ENCODE measurements around the gene SPON1. TPM values are rescaled to one million over a fixed set of nuclear protein-coding genes. Genes with fewer than 3 reads are reported as not detected.
"Not testable (repeated sequence)": the region's sequence is repeated elsewhere in the genome, so short reads cannot be mapped to it uniquely, and the experiment has no call there.

Gene SPON1
- 1 to 10 TPM in 1 of 6 donors, under 1 TPM in 4, not detected in 1; 0.49 to 1.1 (median 0.85) TPM for polyA plus RNA-seq (ENCODE audit: low read depth in 6 of 6)

DNA sequence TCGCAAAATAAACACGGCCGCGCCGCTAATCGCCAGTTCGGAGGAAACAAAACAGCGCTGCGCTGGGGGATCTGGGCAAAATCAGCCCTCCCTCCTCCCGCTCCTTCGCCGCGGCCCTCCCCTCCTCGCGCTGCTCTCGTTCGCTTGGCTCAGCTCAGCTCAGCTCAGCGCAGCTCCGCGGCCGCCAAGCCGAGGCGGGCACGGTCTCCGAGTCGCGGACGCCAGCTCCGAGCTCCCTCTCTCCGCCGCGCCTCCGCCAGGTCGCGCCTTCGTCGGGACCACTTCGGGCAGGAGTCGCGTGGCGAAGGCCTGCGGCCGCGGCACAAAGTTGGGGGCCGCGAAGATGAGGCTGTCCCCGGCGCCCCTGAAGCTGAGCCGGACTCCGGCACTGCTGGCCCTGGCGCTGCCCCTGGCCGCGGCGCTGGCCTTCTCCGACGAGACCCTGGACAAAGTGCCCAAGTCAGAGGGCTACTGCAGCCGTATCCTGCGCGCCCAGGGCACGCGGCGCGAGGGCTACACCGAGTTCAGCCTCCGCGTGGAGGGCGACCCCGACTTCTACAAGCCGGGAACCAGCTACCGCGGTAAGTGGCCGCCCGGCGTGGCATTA lies at the start of gene SPON1:
Gene SPON1, plus strand, starts transcription at position 162 of the 607 bp plus-strand sequence. Its CDS starts 182 bp downstream, at position 344.
- peak within 1 kb of the TSS; percentile 48 to 89 (median 80) for H3K4me3 Mint-ChIP-seq
- peak; percentile 70 to 75 for ATAC-seq (ENCODE audit: low read depth in 2 of 2)
- peaks cover 0 to 3% of the 10 kb centered on the region in 2 donors for H3K36me3 Mint-ChIP-seq

DNA sequence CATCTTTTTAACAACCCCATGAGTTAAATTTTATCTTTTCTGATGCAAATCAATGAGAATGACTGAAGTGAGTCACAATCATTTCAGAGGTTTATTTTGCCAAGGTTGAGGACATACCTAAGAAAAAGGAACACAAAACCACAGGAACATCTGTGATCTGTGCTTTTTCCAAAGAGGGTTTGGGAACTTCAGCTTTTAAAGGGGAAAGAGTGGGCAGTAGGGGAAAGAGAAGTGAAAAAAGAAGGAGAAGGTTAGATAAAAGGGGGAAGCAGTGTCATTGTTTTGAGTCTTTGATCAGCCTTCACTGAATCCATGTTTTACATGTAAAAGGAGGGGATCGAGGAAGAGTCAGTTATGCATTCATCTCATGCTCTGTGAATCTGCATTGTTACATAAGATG lies 45.3 kb upstream of the SPON1 start:
- Mint-ChIP-seq H3K27ac (no peak overlapping the region), H3K27me3 (peaks cover 0 to 26% (median 9%) of the 10 kb centered on the region in 3 donors), H3K9me3 (peaks cover 0 to 6% (median 0%) of the 10 kb centered on the region in 7 donors), H3K36me3 (peaks cover 0 to 10% of the 10 kb centered on the region in 2 donors), H3K4me1 (peaks cover 5 to 11% (median 5%) of the 10 kb centered on the region in 3 donors), H3K4me3 (no peak overlapping the region)
- no peak for ATAC-seq (ENCODE audit: low read depth in 2 of 2)
- DNase-seq = no peak

More for the DNA sequence above, at the start of gene SPON1:
- H3K27me3 Mint-ChIP-seq = peaks cover 55 to 76% (median 70%) of the 10 kb centered on the region in 3 donors
- H3K9me3 Mint-ChIP-seq = no peaks in the 10 kb centered on the region
- peaks cover 7 to 15% (median 12%) of the 10 kb centered on the region in 3 donors for H3K4me1 Mint-ChIP-seq
- DNase-seq = peak; percentile 11
- peak within 1 kb of the TSS in 1 of 6 donors; percentile 30 for H3K27ac Mint-ChIP-seq

DNA sequence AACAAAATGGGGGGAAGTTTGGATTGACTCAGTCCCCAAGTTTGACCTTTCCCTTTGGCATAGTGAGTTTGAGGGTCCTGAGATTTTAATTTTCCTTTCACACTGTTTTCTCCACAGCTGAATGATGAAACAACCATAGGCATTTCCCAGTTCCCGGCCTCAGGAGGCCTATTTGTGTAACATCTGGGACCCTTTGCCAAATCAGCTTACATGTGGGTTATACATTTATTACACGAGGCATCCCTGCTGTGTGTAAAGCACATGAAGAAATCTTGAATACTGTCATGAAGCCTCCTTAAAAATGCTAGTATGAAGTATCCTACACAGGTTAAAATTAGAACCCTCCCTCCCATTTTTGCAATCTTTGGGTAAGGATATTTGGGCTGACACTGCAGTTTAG lies 44.6 kb upstream of the SPON1 start:
- Mint-ChIP-seq H3K36me3 (peaks cover 0 to 10% of the 10 kb centered on the region in 2 donors), H3K27me3 (peaks cover 0 to 26% (median 9%) of the 10 kb centered on the region in 3 donors), H3K4me3 (no peak overlapping the region), H3K4me1 (peaks cover 11 to 18% (median 11%) of the 10 kb centered on the region in 3 donors), H3K27ac (no peak overlapping the region), H3K9me3 (peaks cover 0 to 6% (median 0%) of the 10 kb centered on the region in 7 donors)
- ATAC-seq (ENCODE audit: low read depth in 2 of 2) = no peak
- no peak for DNase-seq

DNA sequence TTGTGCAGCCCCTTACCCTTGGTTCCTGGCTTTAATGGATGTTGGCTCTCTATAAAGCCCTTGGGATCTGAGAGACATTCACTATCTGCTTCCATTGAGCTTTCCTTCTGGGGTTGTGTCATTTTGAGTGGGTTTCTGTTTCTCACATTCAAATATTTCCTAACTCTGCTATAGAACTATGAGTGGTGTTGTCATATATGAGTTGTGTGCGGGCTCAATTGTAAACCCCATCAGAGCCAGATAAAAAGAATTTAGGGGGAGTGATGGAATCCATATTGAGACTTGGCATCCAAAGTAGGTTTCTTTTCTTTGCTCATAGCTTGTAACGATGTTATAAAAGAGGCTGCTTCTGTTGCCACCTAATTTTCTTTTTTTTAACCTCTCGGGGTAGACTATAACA lies 41.8 kb upstream of the SPON1 start:
- Mint-ChIP-seq H3K36me3 (peaks cover 0 to 10% of the 10 kb centered on the region in 2 donors), H3K27ac (peak overlapping the region in 1 of 6 donors; percentile 6), H3K4me3 (no peak overlapping the region), H3K4me1 (peaks cover 31 to 44% (median 40%) of the 10 kb centered on the region in 3 donors), H3K9me3 (peaks cover 0 to 6% (median 0%) of the 10 kb centered on the region in 7 donors), H3K27me3 (peaks cover 0 to 26% (median 9%) of the 10 kb centered on the region in 3 donors)
- DNase-seq (no peak), ATAC-seq (ENCODE audit: low read depth in 2 of 2) (no peak)

DNA sequence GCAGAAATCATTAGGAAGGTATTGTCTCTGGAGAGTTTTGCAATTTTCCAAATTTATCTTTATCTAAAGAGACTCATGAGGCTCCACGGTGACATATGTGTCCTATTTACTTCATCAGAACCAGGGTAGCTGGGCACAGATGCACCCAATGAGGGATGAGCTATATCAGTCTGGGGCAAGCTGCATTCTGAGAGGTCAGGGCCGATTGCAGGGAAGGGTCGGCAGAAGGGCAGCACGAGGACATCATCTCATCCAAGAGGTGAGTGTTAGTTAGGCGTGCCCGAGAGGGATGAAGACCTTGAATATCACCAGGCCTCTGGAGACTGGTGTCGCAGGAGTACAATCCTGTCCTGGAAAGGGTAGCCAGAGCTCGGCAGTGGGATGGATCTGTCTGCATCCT lies 41.0 kb upstream of the SPON1 start:
- Mint-ChIP-seq H3K9me3 (peaks cover 0 to 2% (median 0%) of the 10 kb centered on the region in 7 donors), H3K4me1 (peaks cover 32 to 47% (median 42%) of the 10 kb centered on the region in 3 donors), H3K27ac (peak overlapping the region in 1 of 6 donors; percentile 54), H3K4me3 (no peak overlapping the region), H3K36me3 (peaks cover 0 to 5% of the 10 kb centered on the region in 2 donors), H3K27me3 (peaks cover 0 to 20% (median 5%) of the 10 kb centered on the region in 3 donors)
- ATAC-seq (ENCODE audit: low read depth in 2 of 2) (no peak), DNase-seq (no peak)

DNA sequence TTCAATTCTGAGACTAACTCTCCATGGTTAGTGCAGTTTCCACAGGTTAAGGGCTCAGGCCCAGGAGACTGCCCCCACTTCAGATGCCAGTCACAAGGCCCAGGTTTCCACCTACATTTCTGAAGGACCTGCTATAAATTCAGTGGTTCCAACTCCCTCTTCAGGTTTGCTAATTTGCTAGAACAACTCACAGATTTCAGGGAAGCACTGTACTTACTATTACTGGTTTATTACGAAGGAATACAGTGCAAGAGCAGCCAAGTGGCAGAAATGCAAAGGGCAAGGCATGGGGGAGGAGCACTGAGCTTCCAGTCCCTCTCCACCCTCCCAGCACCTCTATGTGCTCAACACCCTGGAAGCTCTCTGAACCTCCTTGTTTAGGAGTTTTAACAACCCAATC lies 39.3 kb upstream of the SPON1 start:
- Mint-ChIP-seq H3K36me3 (no peaks in the 10 kb centered on the region), H3K4me3 (peak overlapping the region in 5 of 8 donors; percentile 17 to 93 (median 80)), H3K27ac (peak overlapping the region in 2 of 6 donors; percentile 32 to 73), H3K9me3 (no peaks in the 10 kb centered on the region), H3K27me3 (peaks cover 0 to 9% (median 4%) of the 10 kb centered on the region in 3 donors), H3K4me1 (peaks cover 27 to 38% (median 38%) of the 10 kb centered on the region in 3 donors)
- ATAC-seq (ENCODE audit: low read depth in 2 of 2) = no peak
- DNase-seq = no peak

DNA sequence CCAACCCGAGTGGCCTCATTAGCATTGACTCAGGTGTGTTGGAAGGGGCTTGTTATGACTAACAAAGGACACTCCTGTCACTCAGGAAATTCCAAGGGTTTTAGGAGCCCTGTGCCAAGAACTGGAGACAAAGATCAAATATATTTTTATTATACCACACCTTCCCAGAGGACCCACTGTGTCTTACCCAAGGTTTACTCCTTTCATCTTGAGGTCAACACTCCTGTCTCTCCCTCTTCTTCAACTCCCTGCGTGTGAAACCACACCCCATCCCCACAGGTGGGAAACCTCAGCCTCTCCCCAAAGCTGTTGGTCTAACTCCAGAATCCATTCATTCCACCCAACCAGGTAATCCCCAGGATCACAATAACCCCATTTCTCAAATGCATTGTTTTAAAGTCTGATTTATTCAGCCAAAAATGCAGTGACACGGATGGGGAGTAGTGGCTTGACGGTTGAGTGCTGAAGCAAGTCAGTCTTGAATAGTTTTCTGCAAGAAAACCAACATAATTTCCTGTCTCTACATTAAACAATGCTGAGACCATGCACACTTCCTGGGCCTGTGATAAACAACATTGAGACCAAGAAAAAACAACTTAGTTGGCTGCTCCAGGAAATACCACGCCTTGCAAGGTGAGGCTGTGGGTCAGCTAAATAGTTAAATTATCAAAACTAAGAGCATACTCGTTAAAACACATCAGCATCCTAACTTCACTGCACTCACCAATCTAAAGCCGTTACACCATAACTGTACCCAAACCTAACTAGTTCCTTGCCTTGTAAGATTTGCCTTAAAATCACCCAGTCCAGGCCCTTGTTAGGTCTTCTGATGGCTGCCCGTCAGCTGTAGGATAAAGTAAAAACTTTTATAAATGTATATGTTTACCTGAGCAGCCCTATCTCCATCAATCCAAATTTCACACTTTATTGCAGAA lies 38.5 kb upstream of the SPON1 start:
- DNase-seq (peak; percentile 12), ATAC-seq (ENCODE audit: low read depth in 2 of 2) (peak; percentile 95 to 96)
- Mint-ChIP-seq H3K27ac (peak overlapping the region; percentile 67 to 94 (median 74)), H3K4me3 (peak overlapping the region; percentile 41 to 93 (median 81)), H3K36me3 (no peaks in the 10 kb centered on the region), H3K4me1 (peaks cover 31 to 44% (median 42%) of the 10 kb centered on the region in 3 donors), H3K27me3 (peaks cover 0 to 5% (median 3%) of the 10 kb centered on the region in 3 donors), H3K9me3 (no peaks in the 10 kb centered on the region)

DNA sequence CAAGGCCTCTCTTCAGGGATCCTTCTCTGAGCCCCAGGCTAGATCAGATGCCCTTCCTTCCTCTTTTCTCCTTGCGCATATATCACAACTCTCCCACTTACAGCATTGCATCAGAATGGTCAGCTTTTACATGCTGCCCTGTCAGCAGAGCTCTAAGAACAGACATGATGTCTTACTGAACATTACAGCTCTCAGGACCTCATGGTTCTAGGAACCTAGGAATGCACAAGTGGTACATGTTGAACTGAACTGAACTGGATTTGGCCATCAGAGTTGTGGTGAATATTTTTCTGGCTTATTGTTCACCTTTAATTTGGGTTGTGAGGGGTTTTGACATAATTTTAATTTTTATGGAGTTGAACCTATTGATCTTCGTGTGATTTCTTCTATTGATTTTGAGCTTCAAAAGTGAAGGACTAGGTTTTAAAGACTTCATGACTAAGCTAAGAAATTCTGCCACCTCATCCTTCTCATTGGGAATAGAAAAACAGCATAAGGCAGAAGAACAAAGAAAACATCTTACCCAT lies 37.7 kb upstream of the SPON1 start:
- H3K27ac Mint-ChIP-seq = peak overlapping the region in 5 of 6 donors; percentile 8 to 72 (median 64)
- peaks cover 31 to 50% (median 46%) of the 10 kb centered on the region in 3 donors for H3K4me1 Mint-ChIP-seq
- H3K4me3 Mint-ChIP-seq = peak overlapping the region; percentile 27 to 93 (median 78)

DNA sequence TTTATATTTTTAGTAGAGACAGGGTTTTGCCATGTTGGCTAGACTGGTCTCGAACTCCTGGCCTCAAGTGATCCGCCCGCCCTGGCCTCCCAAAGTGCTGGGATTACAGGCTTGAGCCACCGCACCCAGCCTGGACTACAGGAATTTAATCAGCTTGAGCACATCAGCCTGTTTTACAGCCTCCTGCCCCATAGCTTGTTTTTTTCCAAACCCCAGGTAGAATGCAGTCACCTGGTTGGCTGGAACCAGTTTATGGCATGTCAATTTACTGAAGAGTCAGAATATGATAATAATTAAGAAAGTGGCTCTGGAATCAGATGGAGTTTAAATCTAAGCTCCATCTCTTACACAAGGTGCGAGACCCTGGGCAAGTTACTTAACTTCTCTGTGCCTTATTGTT lies 36.2 kb upstream of the SPON1 start:
- H3K4me1 Mint-ChIP-seq = peaks cover 31 to 53% (median 46%) of the 10 kb centered on the region in 3 donors
- not testable (repeated sequence) for DNase-seq; H3K4me3 Mint-ChIP-seq; H3K36me3 Mint-ChIP-seq; H3K27ac Mint-ChIP-seq; ATAC-seq (ENCODE audit: low read depth in 2 of 2); H3K9me3 Mint-ChIP-seq; H3K27me3 Mint-ChIP-seq

More for the DNA sequence above, 37.7 kb upstream of the SPON1 start:
- H3K9me3 Mint-ChIP-seq = no peaks in the 10 kb centered on the region
- H3K27me3 Mint-ChIP-seq = no peaks in the 10 kb centered on the region
- ATAC-seq (ENCODE audit: low read depth in 2 of 2) = peak; percentile 32 to 37
- no peak for DNase-seq
- H3K36me3 Mint-ChIP-seq = no peaks in the 10 kb centered on the region

DNA sequence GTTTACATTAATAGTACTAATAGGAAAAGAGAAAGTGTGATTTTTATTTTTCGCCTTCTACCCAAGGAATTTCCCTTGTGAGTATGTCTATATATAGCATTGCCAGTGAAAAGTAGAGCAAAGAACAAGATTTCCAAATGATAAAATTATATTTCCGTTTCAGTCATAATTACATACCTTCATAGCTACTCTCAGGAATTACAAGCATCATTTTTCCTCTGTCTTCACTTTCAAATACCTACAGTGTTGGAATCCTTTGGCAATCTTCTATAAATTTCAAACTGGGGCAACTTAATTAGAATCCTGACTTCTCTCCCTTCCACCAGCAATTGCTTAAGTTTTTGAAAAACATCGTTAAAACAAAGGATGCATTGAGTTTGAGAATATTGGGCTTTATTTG lies 35.5 kb upstream of the SPON1 start:
- no peak overlapping the region for H3K27ac Mint-ChIP-seq

DNA sequence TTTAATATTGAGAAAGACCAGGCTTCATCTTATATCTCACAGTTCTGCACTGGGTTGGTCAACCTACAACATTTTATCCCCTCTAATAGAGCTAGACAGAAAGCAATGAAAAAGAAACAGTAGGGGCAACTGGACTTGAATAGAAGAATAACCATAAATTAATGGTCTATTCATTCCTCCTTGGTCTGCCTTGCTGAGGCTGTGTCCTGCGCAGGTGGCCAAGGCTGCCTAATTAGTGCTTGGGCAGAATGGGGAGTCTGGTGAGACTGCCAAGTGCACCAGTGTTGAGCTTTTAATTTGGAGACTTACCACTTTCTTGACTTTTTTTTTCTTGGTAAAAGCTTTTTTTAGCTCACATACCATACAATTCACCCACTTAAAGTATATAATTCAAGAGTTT lies 35.0 kb upstream of the SPON1 start:
- Mint-ChIP-seq H3K4me1 (peaks cover 30 to 53% (median 43%) of the 10 kb centered on the region in 3 donors), H3K36me3 (no peaks in the 10 kb centered on the region), H3K9me3 (no peaks in the 10 kb centered on the region), H3K27ac (no peak overlapping the region), H3K4me3 (no peak overlapping the region), H3K27me3 (no peaks in the 10 kb centered on the region)
- ATAC-seq (ENCODE audit: low read depth in 2 of 2) (no peak), DNase-seq (no peak)

More for the DNA sequence above, 35.5 kb upstream of the SPON1 start:
- H3K27me3 Mint-ChIP-seq = no peaks in the 10 kb centered on the region
- no peak overlapping the region for H3K4me3 Mint-ChIP-seq
- DNase-seq (no peak), ATAC-seq (ENCODE audit: low read depth in 2 of 2) (no peak)
- peaks cover 31 to 55% (median 46%) of the 10 kb centered on the region in 3 donors for H3K4me1 Mint-ChIP-seq
- no peaks in the 10 kb centered on the region for H3K9me3 Mint-ChIP-seq
- H3K36me3 Mint-ChIP-seq = no peaks in the 10 kb centered on the region

DNA sequence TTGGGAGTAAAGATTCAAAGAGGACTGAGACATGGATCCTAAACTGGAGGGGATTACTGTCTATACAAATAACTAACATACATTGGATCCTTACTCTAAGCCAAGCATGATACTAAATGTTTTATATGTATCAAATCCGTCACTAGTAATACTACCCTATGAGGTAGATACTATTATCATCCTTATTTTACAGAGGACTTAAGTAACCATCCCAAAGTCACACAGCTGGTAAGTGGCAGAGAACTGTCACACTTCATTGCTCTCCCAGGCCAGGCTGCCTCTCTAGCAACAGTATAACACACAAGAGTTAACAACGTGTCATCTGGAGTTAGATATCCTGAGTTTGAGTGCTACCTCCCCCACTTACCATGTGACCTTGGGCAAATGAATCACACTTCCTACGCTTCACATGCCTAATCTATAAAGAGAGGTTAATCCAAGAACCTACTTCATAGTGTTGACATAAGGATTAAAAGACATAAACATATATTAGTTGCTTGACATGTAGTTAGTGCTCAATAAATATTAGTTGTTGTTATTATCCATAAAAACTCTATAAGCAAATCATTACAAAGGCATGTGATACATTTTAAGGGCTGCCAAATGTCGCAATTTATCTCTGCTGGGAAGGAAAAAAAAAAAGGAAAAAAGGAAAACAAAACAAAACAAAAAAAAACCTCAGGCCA lies 33.8 kb upstream of the SPON1 start:
- Mint-ChIP-seq H3K27me3 (no peaks in the 10 kb centered on the region), H3K27ac (peak overlapping the region in 1 of 6 donors; percentile 73), H3K9me3 (peaks cover 0 to 2% (median 0%) of the 10 kb centered on the region in 7 donors), H3K4me1 (peaks cover 19 to 41% (median 31%) of the 10 kb centered on the region in 3 donors), H3K36me3 (no peaks in the 10 kb centered on the region), H3K4me3 (no peak overlapping the region)
- DNase-seq = no peak
- ATAC-seq (ENCODE audit: low read depth in 2 of 2) = no peak

Data from naive B cell (primary cell).